Mammary epithelial cell (primary cell): ENCODE data around the gene LMO7.

Source experiments
- EZH2 ChIP-seq: IDR thresholded peaks from 2 replicates; pipeline ENCODE4 v1.6.1; 2012; ENCODE audit warnings: low read length, inconsistent platforms, borderline replicate concordance
- TF ChIP-seq, protein P1 (sequence below), 2 donors: IDR thresholded peaks in 1 of 2; conservative IDR thresholded peaks in 1 of 2; 2 replicates each; pipeline ENCODE4 v1.5.1; 2011 to 2012; ENCODE audit warnings: inconsistent platforms in 2 of 2, low read length in 2 of 2, mild to moderate bottlenecking in 2 of 2, control low read depth in 1 of 2, low read depth in 1 of 2; ENCODE audit not compliant: insufficient read depth in 1 of 2; ENCODE audit errors: extremely low read depth in 1 of 2

DNA sequence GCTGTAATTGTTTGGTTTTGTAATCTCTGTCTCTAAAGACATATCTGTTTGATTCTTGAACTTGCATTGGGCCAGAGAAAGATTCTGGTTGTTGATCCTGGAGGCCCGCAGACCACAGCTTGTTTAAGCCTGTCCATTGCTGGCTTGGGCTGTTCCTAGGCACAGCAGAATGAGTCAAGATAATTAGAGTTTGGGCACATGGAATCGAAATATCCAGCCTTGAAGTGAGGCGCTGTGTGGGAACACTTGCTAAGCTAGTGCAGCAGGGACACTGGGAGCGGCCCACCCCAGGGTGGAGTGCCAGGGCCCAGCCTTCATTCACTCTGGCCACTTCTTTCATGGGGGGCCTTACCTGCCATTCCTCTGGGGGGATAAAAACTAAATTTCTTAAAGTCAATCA is 219.7 kb downstream of the LMO7 start:
- TF ChIP-seq EZH2 = no peak
- TF ChIP-seq, protein P1, sequence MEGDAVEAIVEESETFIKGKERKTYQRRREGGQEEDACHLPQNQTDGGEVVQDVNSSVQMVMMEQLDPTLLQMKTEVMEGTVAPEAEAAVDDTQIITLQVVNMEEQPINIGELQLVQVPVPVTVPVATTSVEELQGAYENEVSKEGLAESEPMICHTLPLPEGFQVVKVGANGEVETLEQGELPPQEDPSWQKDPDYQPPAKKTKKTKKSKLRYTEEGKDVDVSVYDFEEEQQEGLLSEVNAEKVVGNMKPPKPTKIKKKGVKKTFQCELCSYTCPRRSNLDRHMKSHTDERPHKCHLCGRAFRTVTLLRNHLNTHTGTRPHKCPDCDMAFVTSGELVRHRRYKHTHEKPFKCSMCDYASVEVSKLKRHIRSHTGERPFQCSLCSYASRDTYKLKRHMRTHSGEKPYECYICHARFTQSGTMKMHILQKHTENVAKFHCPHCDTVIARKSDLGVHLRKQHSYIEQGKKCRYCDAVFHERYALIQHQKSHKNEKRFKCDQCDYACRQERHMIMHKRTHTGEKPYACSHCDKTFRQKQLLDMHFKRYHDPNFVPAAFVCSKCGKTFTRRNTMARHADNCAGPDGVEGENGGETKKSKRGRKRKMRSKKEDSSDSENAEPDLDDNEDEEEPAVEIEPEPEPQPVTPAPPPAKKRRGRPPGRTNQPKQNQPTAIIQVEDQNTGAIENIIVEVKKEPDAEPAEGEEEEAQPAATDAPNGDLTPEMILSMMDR (conservative IDR thresholded peaks at IDR 0.05 in 1 of 2, IDR thresholded peaks at IDR 0.05 in 1 of 2; ENCODE audit: extremely low read depth in 1 of 2, insufficient read depth in 1 of 2, low read depth in 1 of 2, low read length in 2 of 2) = no peak
